Astrocyte of the spinal cord (primary cell): Measurements from ENCODE around the gene APOBEC3B.
"Not testable (repeated sequence)": the region's sequence is repeated elsewhere in the genome, so short reads cannot be mapped to it uniquely, and the experiment has no call there.

Experiments used
- DNase-seq: peaks from one replicate; pipeline ENCODE4 v3.0.0; 2011; ENCODE audit warnings: low read depth, low spot score
- H3K4me3 ChIP-seq: 2 replicates; pipeline ENCODE4 v1.5.1; 2011; ENCODE audit warnings: low read depth, mild to moderate bottlenecking, low read length, moderate library complexity
- CTCF ChIP-seq: IDR thresholded peaks from 2 replicates; pipeline ENCODE4 v1.5.1; 2012; ENCODE audit warnings: low read depth, mild to moderate bottlenecking, low read length, inconsistent platforms
- in situ Hi-C: cut with HindIII; loops from 2 replicates; pipeline ENCODE4 v1.10.0; 2017; ENCODE audit warnings: low sequenced_read_pairs

The APOBEC3B gene

GRCh38 chr22:39013942-39014722 is 32.0 kb downstream of the APOBEC3B start, which contains the start of gene APOBEC3C:
Gene APOBEC3C, plus strand, starts transcription at chr22:39014257. Its CDS starts 106 bp downstream, at chr22:39014363.
- peak; percentile 85 for DNase-seq
- peak within 1 kb of the TSS; percentile 66 for H3K4me3 ChIP-seq
- in situ Hi-C loops: no loop called here
- TF ChIP-seq CTCF: no peak

- H3K4me3 ChIP-seq: peak overlapping the region; percentile 66
- peak; percentile 16 for DNase-seq
- in situ Hi-C loops: not testable (repeated sequence)
Measured at GRCh38 chr22:39014723-39015121, 32.6 kb downstream of the APOBEC3B start.

- no peak for DNase-seq
- in situ Hi-C loops: no loop called here
- no peak overlapping the region for H3K4me3 ChIP-seq
- no peak for TF ChIP-seq CTCF
Measured at GRCh38 chr22:39016592-39016991, 34.4 kb downstream of the APOBEC3B start.

GRCh38 chr22:39017596-39018365 is 35.6 kb downstream of the APOBEC3B start:
- TF ChIP-seq CTCF: no peak
- no peak for DNase-seq
- in situ Hi-C loops: no loop called here
- H3K4me3 ChIP-seq: no peak overlapping the region

GRCh38 chr22:39020021-39020651 is 38.0 kb downstream of the APOBEC3B start:
- DNase-seq, H3K4me3 ChIP-seq, in situ Hi-C loops: not testable (repeated sequence)

- peak overlapping the region; percentile 2 for H3K4me3 ChIP-seq
- in situ Hi-C loops: no loop called here
- no peak for TF ChIP-seq CTCF
- DNase-seq: no peak
Measured at GRCh38 chr22:39021552-39022250, 39.6 kb downstream of the APOBEC3B start.
